ENCODE data around the gene KRT40.
"Not testable (repeated sequence)": the region's sequence is repeated elsewhere in the genome, so short reads cannot be mapped to it uniquely, and the experiment has no call there.

KRT40 gene

DNA sequence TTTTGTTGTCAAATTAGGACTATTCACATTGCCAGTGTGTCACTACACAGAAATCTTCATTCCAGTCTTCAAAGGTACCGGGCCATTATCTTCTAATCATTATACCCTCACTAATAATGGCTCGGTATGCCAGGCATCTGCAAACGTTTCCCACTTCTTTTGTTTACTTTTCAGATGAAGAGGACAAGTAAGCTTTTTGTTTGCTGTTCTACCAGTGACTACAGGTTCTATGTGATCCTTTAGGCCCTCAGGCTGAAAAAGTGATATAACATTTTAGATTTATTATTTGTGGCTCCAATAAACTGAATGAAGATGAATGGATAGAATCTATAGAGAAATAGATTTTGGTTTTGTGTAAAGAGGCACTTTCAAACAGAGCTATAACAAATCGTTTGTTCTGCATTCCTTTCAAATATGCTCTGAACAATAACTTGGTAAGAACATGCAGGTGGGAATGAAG lies 25.2 kb upstream of the KRT40 start:
- no peak overlapping the region for H3K27ac Mint-ChIP-seq
- no peak overlapping the region for H3K4me3 Mint-ChIP-seq
- H3K9me3 Mint-ChIP-seq: no peaks in the 10 kb centered on the region
- no peaks in the 10 kb centered on the region for H3K36me3 Mint-ChIP-seq (ENCODE audit: low read depth)
- peaks cover 11% of the 10 kb centered on the region for H3K27me3 Mint-ChIP-seq (ENCODE audit: low read depth)
- H3K4me1 Mint-ChIP-seq (ENCODE audit: low read depth): no peaks in the 10 kb centered on the region

- Mint-ChIP-seq H3K9me3 (no peaks in the 10 kb centered on the region), H3K27me3 (ENCODE audit: low read depth) (peaks cover 11% of the 10 kb centered on the region), H3K4me3 (no peak within 1 kb of the TSS), H3K4me1 (ENCODE audit: low read depth) (no peaks in the 10 kb centered on the region), H3K36me3 (ENCODE audit: low read depth) (no peaks in the 10 kb centered on the region), H3K27ac (no peak within 1 kb of the TSS)
Measured at GRCh38 chr17:41008811-41009210, 24.7 kb upstream of the KRT40 start, which contains the start of gene KRTAP3-1. TSS of gene KRTAP3-1 (minus strand) at chr17:41009128. CDS start at chr17:41009074, 54 bp downstream.

DNA sequence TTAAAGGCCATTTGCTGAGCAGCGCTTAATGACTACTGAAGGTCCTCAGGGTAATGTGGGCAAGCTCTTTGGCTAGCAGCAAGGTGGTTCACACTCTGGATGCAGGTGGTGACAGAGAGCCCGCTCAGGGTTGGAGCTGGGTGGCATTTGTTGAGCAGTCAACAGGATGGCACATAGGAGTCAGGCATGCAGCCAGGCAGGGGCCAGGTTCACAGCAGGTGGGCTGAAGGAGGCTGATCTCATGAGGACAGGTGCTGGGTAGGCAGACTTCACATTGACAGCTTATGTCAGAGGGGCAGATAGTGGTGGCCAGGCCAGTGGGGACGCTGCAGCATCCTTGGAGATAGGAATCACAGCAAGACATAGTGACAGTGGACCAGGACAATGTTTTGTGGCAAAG lies 20.3 kb upstream of the KRT40 start:
- H3K27ac Mint-ChIP-seq: no peak overlapping the region
- no peaks in the 10 kb centered on the region for H3K36me3 Mint-ChIP-seq (ENCODE audit: low read depth)
- H3K9me3 Mint-ChIP-seq: no peaks in the 10 kb centered on the region
- peaks cover 3% of the 10 kb centered on the region for H3K27me3 Mint-ChIP-seq (ENCODE audit: low read depth)
- H3K4me1 Mint-ChIP-seq (ENCODE audit: low read depth): no peaks in the 10 kb centered on the region
- H3K4me3 Mint-ChIP-seq: no peak overlapping the region

DNA sequence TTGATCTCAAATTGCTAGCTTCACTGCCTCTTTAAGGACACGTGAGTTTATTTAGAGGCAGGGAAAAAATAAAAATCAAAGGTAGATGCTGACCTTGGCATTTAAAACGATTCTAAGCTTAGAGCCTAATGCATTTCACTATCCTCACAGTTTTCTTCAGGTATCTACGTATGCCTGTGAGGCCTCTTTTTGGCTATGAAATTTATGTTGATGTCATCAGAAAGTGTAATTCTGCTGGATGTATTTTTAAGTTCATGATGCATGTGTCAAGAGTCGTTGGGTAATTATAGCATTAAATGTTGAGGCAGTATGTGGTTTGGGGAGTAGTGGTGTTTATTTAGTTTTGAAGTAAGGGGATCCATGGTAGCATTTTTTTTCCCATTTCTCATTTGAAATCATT lies 19.8 kb upstream of the KRT40 start:
- Mint-ChIP-seq H3K4me1 (ENCODE audit: low read depth) (no peaks in the 10 kb centered on the region), H3K36me3 (ENCODE audit: low read depth) (no peaks in the 10 kb centered on the region), H3K9me3 (no peaks in the 10 kb centered on the region), H3K4me3 (no peak overlapping the region), H3K27me3 (ENCODE audit: low read depth) (peaks cover 3% of the 10 kb centered on the region), H3K27ac (no peak overlapping the region)

- no peak overlapping the region for H3K27ac Mint-ChIP-seq
- H3K4me3 Mint-ChIP-seq: no peak overlapping the region
- H3K36me3 Mint-ChIP-seq (ENCODE audit: low read depth): no peaks in the 10 kb centered on the region
- H3K9me3 Mint-ChIP-seq: no peaks in the 10 kb centered on the region
- no peaks in the 10 kb centered on the region for H3K4me1 Mint-ChIP-seq (ENCODE audit: low read depth)
- peaks cover 10% of the 10 kb centered on the region for H3K27me3 Mint-ChIP-seq (ENCODE audit: low read depth)
Measured at GRCh38 chr17:41002814-41003213, 18.7 kb upstream of the KRT40 start.

GRCh38 chr17:41001795-41002194 lies 17.7 kb upstream of the KRT40 start:
- peaks cover 18% of the 10 kb centered on the region for H3K27me3 Mint-ChIP-seq (ENCODE audit: low read depth)
- no peaks in the 10 kb centered on the region for H3K4me1 Mint-ChIP-seq (ENCODE audit: low read depth)
- no peak overlapping the region for H3K4me3 Mint-ChIP-seq
- no peak overlapping the region for H3K27ac Mint-ChIP-seq
- no peaks in the 10 kb centered on the region for H3K9me3 Mint-ChIP-seq
- no peaks in the 10 kb centered on the region for H3K36me3 Mint-ChIP-seq (ENCODE audit: low read depth)

- not testable (repeated sequence) for H3K4me3 Mint-ChIP-seq; H3K4me1 Mint-ChIP-seq (ENCODE audit: low read depth); H3K36me3 Mint-ChIP-seq (ENCODE audit: low read depth); H3K9me3 Mint-ChIP-seq; H3K27ac Mint-ChIP-seq
- peaks cover 25% of the 10 kb centered on the region for H3K27me3 Mint-ChIP-seq (ENCODE audit: low read depth)
Measured at GRCh38 chr17:40999563-40999962, 15.4 kb upstream of the KRT40 start, which contains the start of gene KRTAP3-2. TSS of gene KRTAP3-2 (minus strand) at chr17:40999906. CDS start at chr17:40999853, 53 bp downstream.

- H3K27ac Mint-ChIP-seq: no peak overlapping the region
- no peak overlapping the region for H3K4me3 Mint-ChIP-seq
- H3K4me1 Mint-ChIP-seq (ENCODE audit: low read depth): no peaks in the 10 kb centered on the region
- peaks cover 36% of the 10 kb centered on the region for H3K27me3 Mint-ChIP-seq (ENCODE audit: low read depth)
- no peaks in the 10 kb centered on the region for H3K36me3 Mint-ChIP-seq (ENCODE audit: low read depth)
- no peaks in the 10 kb centered on the region for H3K9me3 Mint-ChIP-seq
Measured at GRCh38 chr17:40997361-40997760, 13.2 kb upstream of the KRT40 start.

DNA sequence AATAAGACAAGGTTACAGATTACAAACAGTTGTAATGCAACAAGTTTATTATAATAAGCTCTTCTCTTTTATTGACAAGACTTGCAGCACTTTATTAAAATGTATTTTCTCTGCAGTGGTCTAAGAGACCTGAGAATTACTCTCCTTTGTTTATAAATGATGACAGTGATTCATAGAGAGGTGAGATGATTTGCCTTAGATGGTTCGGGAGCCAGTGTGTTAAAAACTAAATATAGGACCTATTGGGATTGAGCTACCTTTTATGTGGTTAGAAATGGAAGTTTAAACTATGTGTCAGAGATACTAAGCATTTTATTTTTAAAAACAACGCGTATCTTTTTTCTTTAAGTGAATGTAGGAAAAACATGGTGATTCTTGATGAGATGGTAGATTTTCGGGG lies 12.7 kb upstream of the KRT40 start:
- H3K4me1 Mint-ChIP-seq (ENCODE audit: low read depth): no peaks in the 10 kb centered on the region
- H3K9me3 Mint-ChIP-seq: no peaks in the 10 kb centered on the region
- H3K27ac Mint-ChIP-seq: no peak overlapping the region
- no peaks in the 10 kb centered on the region for H3K36me3 Mint-ChIP-seq (ENCODE audit: low read depth)
- peaks cover 41% of the 10 kb centered on the region for H3K27me3 Mint-ChIP-seq (ENCODE audit: low read depth)
- H3K4me3 Mint-ChIP-seq: no peak overlapping the region

DNA sequence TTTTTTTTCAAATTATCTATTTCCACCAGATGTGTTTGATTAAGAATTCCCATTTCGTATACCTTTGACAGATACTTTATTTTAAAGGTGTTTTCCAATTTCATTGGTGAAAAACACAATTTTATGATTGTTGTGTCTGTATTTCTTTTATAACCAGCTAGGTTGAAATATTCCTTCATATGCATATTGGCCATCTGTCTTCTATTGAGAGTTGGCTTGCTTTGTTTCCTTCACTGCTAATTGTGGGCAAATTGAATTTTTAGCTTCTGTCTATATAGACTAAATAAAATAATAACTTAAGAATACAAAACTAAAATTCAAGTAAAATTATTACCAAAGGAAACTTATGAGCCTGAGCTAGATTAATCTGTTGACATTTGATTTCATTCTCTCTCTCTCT lies 11.0 kb upstream of the KRT40 start:
- no peak overlapping the region for H3K4me3 Mint-ChIP-seq
- no peaks in the 10 kb centered on the region for H3K4me1 Mint-ChIP-seq (ENCODE audit: low read depth)
- peaks cover 48% of the 10 kb centered on the region for H3K27me3 Mint-ChIP-seq (ENCODE audit: low read depth)
- no peaks in the 10 kb centered on the region for H3K9me3 Mint-ChIP-seq
- no peaks in the 10 kb centered on the region for H3K36me3 Mint-ChIP-seq (ENCODE audit: low read depth)
- no peak overlapping the region for H3K27ac Mint-ChIP-seq

- no peaks in the 10 kb centered on the region for H3K36me3 Mint-ChIP-seq (ENCODE audit: low read depth)
Measured at GRCh38 chr17:40993839-40994238, 9.7 kb upstream of the KRT40 start, which contains the start of gene KRTAP3-3. TSS of gene KRTAP3-3 (minus strand) at chr17:40994164. CDS start at chr17:40994097, 67 bp downstream.

DNA sequence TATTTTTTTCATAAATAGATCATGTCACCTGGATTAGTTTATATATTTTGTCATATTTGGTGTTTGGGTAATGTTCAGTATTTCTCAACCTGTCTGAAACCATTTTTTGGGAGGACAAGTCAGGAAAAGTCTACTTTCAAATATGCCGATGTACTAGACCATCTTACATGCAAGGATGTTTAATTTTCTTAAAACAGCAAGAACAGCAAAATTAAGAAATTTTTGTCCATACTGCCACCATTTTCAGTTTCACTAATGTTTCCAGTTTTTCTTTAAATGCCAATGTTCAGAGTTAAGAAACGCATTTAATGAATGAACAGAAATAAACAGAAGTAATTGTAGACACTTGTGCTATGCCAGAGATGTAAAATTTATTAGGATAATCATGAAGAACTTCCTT lies 9.0 kb upstream of the KRT40 start:
- H3K36me3 Mint-ChIP-seq (ENCODE audit: low read depth): no peaks in the 10 kb centered on the region
- no peaks in the 10 kb centered on the region for H3K4me1 Mint-ChIP-seq (ENCODE audit: low read depth)
- H3K9me3 Mint-ChIP-seq: no peaks in the 10 kb centered on the region
- peaks cover 41% of the 10 kb centered on the region for H3K27me3 Mint-ChIP-seq (ENCODE audit: low read depth)
- no peak overlapping the region for H3K4me3 Mint-ChIP-seq
- no peak overlapping the region for H3K27ac Mint-ChIP-seq

More at GRCh38 chr17:40993839-40994238, 9.7 kb upstream of the KRT40 start, which contains the start of gene KRTAP3-3:
- H3K9me3 Mint-ChIP-seq: no peaks in the 10 kb centered on the region
- no peak within 1 kb of the TSS for H3K4me3 Mint-ChIP-seq
- H3K4me1 Mint-ChIP-seq (ENCODE audit: low read depth): no peaks in the 10 kb centered on the region
- peaks cover 48% of the 10 kb centered on the region for H3K27me3 Mint-ChIP-seq (ENCODE audit: low read depth)
- H3K27ac Mint-ChIP-seq: no peak within 1 kb of the TSS

DNA sequence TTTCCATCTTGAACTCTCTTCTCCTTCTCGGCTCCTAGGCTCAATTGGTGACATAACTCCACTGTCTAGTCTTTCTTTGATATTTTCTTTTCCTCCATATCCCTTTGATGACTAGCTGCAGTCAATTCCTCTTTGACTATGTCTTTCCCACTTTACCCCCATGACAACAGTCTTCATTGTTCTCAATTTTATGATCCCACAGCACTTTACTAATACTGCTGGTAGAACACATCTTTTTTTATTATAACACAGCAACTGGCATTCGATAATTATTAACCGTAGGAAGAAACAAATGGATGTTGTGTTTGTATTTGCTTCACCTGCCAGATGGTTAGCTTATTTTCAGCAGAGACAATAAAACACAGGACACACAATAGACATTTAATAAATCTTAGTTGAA lies 8.5 kb upstream of the KRT40 start:
- Mint-ChIP-seq H3K9me3 (no peaks in the 10 kb centered on the region), H3K27me3 (ENCODE audit: low read depth) (peaks cover 39% of the 10 kb centered on the region), H3K4me1 (ENCODE audit: low read depth) (no peaks in the 10 kb centered on the region), H3K36me3 (ENCODE audit: low read depth) (no peaks in the 10 kb centered on the region), H3K4me3 (no peak overlapping the region), H3K27ac (no peak overlapping the region)

GRCh38 chr17:40986920-40987319 lies 2.8 kb upstream of the KRT40 start:
- H3K27me3 Mint-ChIP-seq (ENCODE audit: low read depth): peaks cover 26% of the 10 kb centered on the region
- no peak overlapping the region for H3K4me3 Mint-ChIP-seq
- no peaks in the 10 kb centered on the region for H3K36me3 Mint-ChIP-seq (ENCODE audit: low read depth)
- no peaks in the 10 kb centered on the region for H3K9me3 Mint-ChIP-seq
- H3K4me1 Mint-ChIP-seq (ENCODE audit: low read depth): no peaks in the 10 kb centered on the region
- no peak overlapping the region for H3K27ac Mint-ChIP-seq

DNA sequence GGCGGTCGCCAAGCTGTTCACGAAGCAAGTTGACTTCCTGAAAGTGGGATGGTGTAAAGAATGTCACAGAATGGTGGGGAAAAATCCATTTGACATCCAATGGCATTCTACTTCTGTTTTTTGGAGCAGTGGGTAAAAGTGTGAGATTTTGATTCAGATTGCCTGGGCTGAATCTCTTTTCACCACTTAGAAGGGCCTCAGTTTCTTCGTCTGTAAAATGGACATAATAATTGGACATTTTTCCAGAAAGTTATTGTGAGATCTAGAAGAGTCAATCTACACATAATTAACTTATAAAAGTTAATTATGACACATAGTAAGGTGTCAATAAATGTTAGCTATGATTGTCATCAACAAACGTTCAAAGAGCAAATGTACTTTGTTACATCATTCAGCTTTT lies 3.0 kb downstream of the KRT40 start:
- no peaks in the 10 kb centered on the region for H3K9me3 Mint-ChIP-seq
- no peaks in the 10 kb centered on the region for H3K4me1 Mint-ChIP-seq (ENCODE audit: low read depth)
- H3K4me3 Mint-ChIP-seq: no peak overlapping the region
- H3K27ac Mint-ChIP-seq: no peak overlapping the region
- no peaks in the 10 kb centered on the region for H3K36me3 Mint-ChIP-seq (ENCODE audit: low read depth)
- peaks cover 10% of the 10 kb centered on the region for H3K27me3 Mint-ChIP-seq (ENCODE audit: low read depth)

DNA sequence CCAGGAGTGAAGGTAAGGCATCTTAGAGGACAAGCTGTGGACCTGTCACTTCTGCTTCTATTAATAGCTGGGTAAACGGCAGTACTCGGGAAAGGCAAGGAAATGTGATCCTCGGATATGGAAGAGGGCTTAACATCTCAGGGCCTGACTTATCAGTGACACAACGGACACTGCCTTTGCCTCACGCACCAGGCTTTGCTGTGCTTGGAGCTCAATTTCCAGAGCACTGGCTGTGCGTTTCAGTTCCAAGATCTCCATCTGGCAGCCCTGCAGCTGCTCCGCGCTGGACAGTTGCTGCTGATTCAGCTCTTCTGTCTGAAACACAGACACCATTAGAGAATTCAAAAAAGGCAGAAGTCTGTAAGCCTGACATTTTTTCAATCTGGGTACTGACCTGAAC lies 3.5 kb downstream of the KRT40 start:
- no peak overlapping the region for H3K27ac Mint-ChIP-seq
- no peaks in the 10 kb centered on the region for H3K4me1 Mint-ChIP-seq (ENCODE audit: low read depth)
- H3K36me3 Mint-ChIP-seq (ENCODE audit: low read depth): no peaks in the 10 kb centered on the region
- no peaks in the 10 kb centered on the region for H3K9me3 Mint-ChIP-seq
- peaks cover 8% of the 10 kb centered on the region for H3K27me3 Mint-ChIP-seq (ENCODE audit: low read depth)
- no peak overlapping the region for H3K4me3 Mint-ChIP-seq

All from T-helper 1 cell treated with Interleukin-12 subunit alpha and Interleukin-12 subunit beta and Interleukin-4 antibody, amounts not matched to agents 30 μg/mL and 1 μg/mL, for 36 hours (primary cell).